ENCODE results near the gene ABCC8. TPM values are rescaled to one million over a fixed set of nuclear protein-coding genes. Genes with fewer than 3 reads are reported as not detected.

Gene ABCC8
- total RNA-seq, 1 donor from 2014 or later: not detected

GRCh38 chr11:17399236-17399635 lies 77.4 kb downstream of the ABCC8 start:
- no peaks in the 10 kb centered on the region for H3K9me3 Mint-ChIP-seq (ENCODE audit: low read depth)
- H3K27me3 Mint-ChIP-seq (ENCODE audit: low read depth): peaks cover 14% of the 10 kb centered on the region
- H3K36me3 Mint-ChIP-seq (ENCODE audit: low read depth): no peaks in the 10 kb centered on the region
- no peak overlapping the region for H3K27ac Mint-ChIP-seq (ENCODE audit: unreplicated experiment)
- no peak for DNase-seq (ENCODE audit: low spot score)
- TF ChIP-seq CTCF (IDR thresholded peaks at IDR 0.05): no peak
- no peak overlapping the region for H3K4me3 Mint-ChIP-seq (ENCODE audit: unreplicated experiment)
- no peaks in the 10 kb centered on the region for H3K4me1 Mint-ChIP-seq (ENCODE audit: low read depth)

GRCh38 chr11:17397311-17398002 lies 79.2 kb downstream of the ABCC8 start:
- H3K9me3 Mint-ChIP-seq (ENCODE audit: low read depth): no peaks in the 10 kb centered on the region
- no peak overlapping the region for H3K27ac Mint-ChIP-seq (ENCODE audit: unreplicated experiment)
- TF ChIP-seq CTCF (IDR thresholded peaks at IDR 0.05): no peak
- peak; percentile 83 for DNase-seq (ENCODE audit: low spot score)
- no peak overlapping the region for H3K4me3 Mint-ChIP-seq (ENCODE audit: unreplicated experiment)
- H3K36me3 Mint-ChIP-seq (ENCODE audit: low read depth): no peaks in the 10 kb centered on the region
- H3K27me3 Mint-ChIP-seq (ENCODE audit: low read depth): peaks cover 14% of the 10 kb centered on the region
- H3K4me1 Mint-ChIP-seq (ENCODE audit: low read depth): no peaks in the 10 kb centered on the region

- H3K9me3 Mint-ChIP-seq (ENCODE audit: low read depth): no peaks in the 10 kb centered on the region
- H3K36me3 Mint-ChIP-seq (ENCODE audit: low read depth): no peaks in the 10 kb centered on the region
- H3K4me1 Mint-ChIP-seq (ENCODE audit: low read depth): no peaks in the 10 kb centered on the region
- DNase-seq (ENCODE audit: low spot score): peak; percentile 79
- no peak overlapping the region for H3K4me3 Mint-ChIP-seq (ENCODE audit: unreplicated experiment)
- no peak overlapping the region for H3K27ac Mint-ChIP-seq (ENCODE audit: unreplicated experiment)
- no peak for TF ChIP-seq CTCF (IDR thresholded peaks at IDR 0.05)
- peaks cover 14% of the 10 kb centered on the region for H3K27me3 Mint-ChIP-seq (ENCODE audit: low read depth)
Measured at GRCh38 chr11:17396598-17397310, 79.9 kb downstream of the ABCC8 start.

- Mint-ChIP-seq H3K4me3 (ENCODE audit: unreplicated experiment) (no peak overlapping the region), H3K36me3 (ENCODE audit: low read depth) (no peaks in the 10 kb centered on the region), H3K4me1 (ENCODE audit: low read depth) (no peaks in the 10 kb centered on the region), H3K27me3 (ENCODE audit: low read depth) (peaks cover 18% of the 10 kb centered on the region), H3K9me3 (ENCODE audit: low read depth) (no peaks in the 10 kb centered on the region), H3K27ac (ENCODE audit: unreplicated experiment) (no peak overlapping the region)
- peak; percentile 75 for DNase-seq (ENCODE audit: low spot score)
- TF ChIP-seq CTCF (IDR thresholded peaks at IDR 0.05): no peak
Measured at GRCh38 chr11:17395978-17396377, 80.7 kb downstream of the ABCC8 start.

GRCh38 chr11:17395554-17395961 lies 81.1 kb downstream of the ABCC8 start:
- Mint-ChIP-seq H3K9me3 (ENCODE audit: low read depth) (no peaks in the 10 kb centered on the region), H3K27ac (ENCODE audit: unreplicated experiment) (no peak overlapping the region), H3K36me3 (ENCODE audit: low read depth) (no peaks in the 10 kb centered on the region), H3K4me3 (ENCODE audit: unreplicated experiment) (no peak overlapping the region), H3K4me1 (ENCODE audit: low read depth) (no peaks in the 10 kb centered on the region), H3K27me3 (ENCODE audit: low read depth) (peaks cover 17% of the 10 kb centered on the region)
- TF ChIP-seq CTCF (IDR thresholded peaks at IDR 0.05): no peak
- peak; percentile 92 for DNase-seq (ENCODE audit: low spot score)
